HT-29 (cell line): Measurements from ENCODE around the gene CCDC9. TPM values are rescaled to one million over a fixed set of nuclear protein-coding genes. Genes with fewer than 3 reads are reported as not detected.
A peak's percentile ranks its signal among the peaks of the same experiment; 100 is the strongest.
"Not testable (repeated sequence)": the region's sequence is repeated elsewhere in the genome, so short reads cannot be mapped to it uniquely, and the experiment has no call there.

ENCODE experiments used
- DNase-seq: peaks from one replicate; pipeline ENCODE4 v3.0.0-alpha.2; 2015; ENCODE audit warnings: low spot score
- small RNA-seq: library from RNA; depleted of rRNA; stranded (forward); fragments of <200 nt; gene quantifications from one replicate; pipeline ENCODE3, GENCODE V24; 2014
- total RNA-seq: library from RNA; depleted of rRNA; stranded (reverse); fragments of >200 nt; shearing (Covaris generic); gene quantifications from 2 replicates; pipeline ENCODE4 v1.2.3, GENCODE V29; 2014; rRNA removed

CCDC9 gene
- total RNA-seq, 1 experiment from 2014 or later = 34.8 TPM

GRCh38 chr19:47284324-47284899 lies 28.1 kb downstream of the CCDC9 start:
- peak; percentile 87 for DNase-seq

GRCh38 chr19:47296036-47296435 lies 39.7 kb downstream of the CCDC9 start:
- DNase-seq = peak; percentile 98

- not testable (repeated sequence) for DNase-seq
These were observed 44.5 kb downstream of the CCDC9 start for GRCh38 chr19:47300867-47301266.

- DNase-seq = no peak
These were observed 45.9 kb downstream of the CCDC9 start for GRCh38 chr19:47302249-47302648.

- no peak for DNase-seq
These were observed 47.6 kb downstream of the CCDC9 start for GRCh38 chr19:47303966-47304365.

GRCh38 chr19:47305309-47305751 lies 49.0 kb downstream of the CCDC9 start:
- DNase-seq = peak; percentile 94

- no peak for DNase-seq
These were observed 50.0 kb downstream of the CCDC9 start for GRCh38 chr19:47306303-47306702.

GRCh38 chr19:47309038-47309437 lies 52.7 kb downstream of the CCDC9 start:
- no peak for DNase-seq

GRCh38 chr19:47309608-47310007 lies 53.3 kb downstream of the CCDC9 start, which contains the start of gene C5AR1:
TSS of gene C5AR1 (plus strand) at chr19:47309861. CDS start at chr19:47309896, 35 bp downstream.
- no peak for DNase-seq

GRCh38 chr19:47310323-47310722 lies 54.0 kb downstream of the CCDC9 start:
- DNase-seq = no peak

- no peak for DNase-seq
These were observed 54.5 kb downstream of the CCDC9 start for GRCh38 chr19:47310819-47311218.

- no peak for DNase-seq
These were observed 56.2 kb downstream of the CCDC9 start for GRCh38 chr19:47312366-47313006.

- DNase-seq = no peak
These were observed 57.5 kb downstream of the CCDC9 start for GRCh38 chr19:47313754-47314295.

- peak; percentile 63 for DNase-seq
These were observed 58.9 kb downstream of the CCDC9 start for GRCh38 chr19:47315125-47315821.

GRCh38 chr19:47316513-47316912 lies 60.2 kb downstream of the CCDC9 start:
- DNase-seq = no peak

GRCh38 chr19:47319923-47320871 lies 63.9 kb downstream of the CCDC9 start:
- DNase-seq = no peak

Small RNA genes lying within 50 kb of the gene (small RNA-seq; reads per million reads assigned to genes)
- gene MIR3190 = not detected

Other genes starting within 250 kb of the CCDC9 start
- 0.50 TPM in 1 of 2 replicates, not detected in the other for gene NPAS1, start 236.7 kb upstream of the CCDC9 start, total RNA-seq
- 261 and 277 TPM in 2 replicates for gene TMEM160, start 207.9 kb upstream of the CCDC9 start, total RNA-seq
- gene ZC3H4, start 142.7 kb upstream of the CCDC9 start, total RNA-seq = 27.5 and 36.7 TPM in 2 replicates
- 220 and 231 TPM in 2 replicates for gene SAE1, start 125.7 kb upstream of the CCDC9 start, total RNA-seq
- 51.0 and 56.4 TPM in 2 replicates for gene BBC3, start 25.3 kb upstream of the CCDC9 start, total RNA-seq
- gene INAFM1, start 18.4 kb downstream of the CCDC9 start, total RNA-seq = 20.2 and 22.0 TPM in 2 replicates
- 0.13 and 0.28 TPM in 2 replicates for gene C5AR1, start 53.3 kb downstream of the CCDC9 start, total RNA-seq
- not detected in 2 replicates for gene C5AR2, start 75.7 kb downstream of the CCDC9 start, total RNA-seq
- 85.4 and 88.4 TPM in 2 replicates for gene DHX34, start 92.8 kb downstream of the CCDC9 start, total RNA-seq
- gene MEIS3, start 163.0 kb downstream of the CCDC9 start, total RNA-seq = 0.37 and 1.1 TPM in 2 replicates
- gene SLC8A2, start 215.4 kb downstream of the CCDC9 start, total RNA-seq = 0.83 and 3.6 TPM in 2 replicates
- 26.2 and 30.1 TPM in 2 replicates for gene KPTN, start 227.7 kb downstream of the CCDC9 start, total RNA-seq